ENCODE data around the gene PDZRN4.
A peak's percentile ranks its signal among the peaks of the same experiment; 100 is the strongest.
"Not testable (repeated sequence)": the region's sequence is repeated elsewhere in the genome, so short reads cannot be mapped to it uniquely, and the experiment has no call there.

The PDZRN4 gene

DNA sequence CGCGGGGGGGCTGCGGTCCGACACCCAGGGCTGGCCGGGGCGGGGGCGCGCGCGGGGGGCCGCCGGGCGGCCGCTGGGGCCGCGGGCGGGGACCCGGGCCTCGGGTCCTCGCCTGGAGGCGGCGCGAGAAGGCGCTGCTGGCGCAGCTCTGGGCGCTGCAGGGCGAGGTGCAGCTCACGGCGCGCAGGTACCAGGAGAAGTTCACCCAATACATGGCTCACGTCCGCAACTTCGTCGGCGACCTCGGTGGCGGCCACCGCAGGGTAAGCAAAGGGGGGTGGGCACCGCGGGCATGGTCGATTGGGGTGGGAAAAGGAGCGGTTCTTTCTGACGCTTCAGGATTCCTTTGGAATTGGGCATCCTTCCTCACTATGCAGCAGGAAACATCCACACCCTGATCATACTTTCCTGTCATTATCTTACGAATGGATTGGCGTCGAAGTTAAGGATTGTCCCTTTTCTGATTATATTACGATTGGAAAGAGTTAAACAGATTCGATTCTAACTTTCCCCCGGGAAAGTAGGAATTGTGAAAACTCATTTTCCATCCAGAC is 798 bp downstream of the PDZRN4 start:
- WGBS, 2 experiments (ENCODE audit: insufficient coverage in 2 of 2) = 4 to 16% methylated on average over 4 to 14 of the region's 49 CpGs
- Histone ChIP-seq H3K4me3 (ENCODE audit: extremely low read depth, insufficient read depth, low read length, poor library complexity, severe bottlenecking) (peak overlapping the region; percentile 12), H3K4me1 (ENCODE audit: control insufficient read depth, insufficient read depth, low read length, poor library complexity, severe bottlenecking) (no peaks in the 10 kb centered on the region), H3K27ac (ENCODE audit: low read depth, low read length, severe bottlenecking) (no peak overlapping the region), H3K9me3 (ENCODE audit: control insufficient read depth, low read length) (no peaks in the 10 kb centered on the region), H3K36me3 (ENCODE audit: control insufficient read depth, insufficient read depth, low read length) (no peaks in the 10 kb centered on the region)

DNA sequence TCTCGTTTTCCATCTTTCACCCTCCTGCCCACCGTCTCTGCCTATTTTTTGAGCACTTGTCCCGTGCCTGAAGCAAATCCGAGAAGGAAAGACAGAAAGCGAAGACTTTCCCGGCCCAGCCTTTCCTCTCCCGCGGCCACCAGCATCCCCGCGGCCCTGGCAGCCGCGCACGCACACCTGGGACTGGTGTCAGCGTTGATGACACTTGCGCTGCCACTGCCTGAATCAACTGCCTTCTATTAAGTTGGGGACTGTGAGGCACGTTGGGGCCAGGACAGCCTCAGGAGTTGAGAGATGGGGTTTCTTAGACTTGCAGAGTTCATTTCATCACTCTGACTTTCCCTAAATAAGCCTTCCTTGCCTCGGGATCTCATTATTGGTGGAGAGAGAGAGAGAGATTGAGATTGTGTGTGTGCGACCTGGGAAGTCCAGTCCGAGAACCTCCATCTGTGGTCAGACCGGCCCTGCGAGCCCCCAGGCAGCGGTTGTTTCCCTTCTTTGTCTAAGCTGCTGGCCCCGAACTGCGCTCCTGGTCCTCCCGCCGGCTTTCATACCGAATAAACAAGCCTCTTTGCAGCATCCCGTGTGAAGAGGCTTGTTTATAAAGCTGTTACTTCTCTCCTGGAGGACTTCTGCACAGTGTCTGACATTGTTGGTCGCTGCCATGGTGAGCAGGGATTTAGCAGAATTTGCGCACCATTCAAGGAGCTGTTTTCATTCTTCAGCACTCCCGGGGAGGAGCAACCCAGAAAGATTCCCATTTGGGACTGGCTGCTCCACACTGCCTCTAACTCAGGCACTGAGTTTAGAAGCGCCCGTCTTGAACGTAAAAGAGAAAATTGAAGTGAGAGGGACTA is 1.5 kb downstream of the PDZRN4 start:
- 10 to 11% methylated on average over 13 to 14 of the region's 34 CpGs for WGBS, 2 experiments (ENCODE audit: insufficient coverage in 2 of 2)
- Histone ChIP-seq H3K4me1 (ENCODE audit: control insufficient read depth, insufficient read depth, low read length, poor library complexity, severe bottlenecking) (no peaks in the 10 kb centered on the region), H3K4me3 (ENCODE audit: extremely low read depth, insufficient read depth, low read length, poor library complexity, severe bottlenecking) (no peak overlapping the region), H3K27ac (ENCODE audit: low read depth, low read length, severe bottlenecking) (no peak overlapping the region), H3K9me3 (ENCODE audit: control insufficient read depth, low read length) (no peaks in the 10 kb centered on the region), H3K36me3 (ENCODE audit: control insufficient read depth, insufficient read depth, low read length) (no peaks in the 10 kb centered on the region)

DNA sequence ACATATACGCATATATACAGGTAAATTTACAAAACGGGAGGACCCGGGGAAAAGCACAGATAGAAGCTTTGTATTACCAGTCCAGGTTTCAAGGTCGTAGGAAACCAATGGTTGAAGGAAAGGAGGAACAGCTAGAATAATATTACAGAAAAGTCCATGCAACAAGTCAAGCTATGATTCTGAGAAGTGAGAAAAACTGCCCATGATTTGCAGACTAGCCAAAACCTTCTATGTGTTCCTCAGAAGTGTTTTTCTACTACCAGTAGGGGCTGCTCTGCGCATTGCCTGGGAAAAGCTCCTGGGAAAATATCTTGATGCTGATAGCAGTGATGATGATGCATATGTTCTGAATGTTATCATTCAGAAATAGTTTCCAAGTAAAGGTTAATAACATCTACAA is 2.2 kb downstream of the PDZRN4 start:
- Histone ChIP-seq H3K4me3 (ENCODE audit: extremely low read depth, insufficient read depth, low read length, poor library complexity, severe bottlenecking) (no peak overlapping the region), H3K27ac (ENCODE audit: low read depth, low read length, severe bottlenecking) (no peak overlapping the region), H3K9me3 (ENCODE audit: control insufficient read depth, low read length) (no peaks in the 10 kb centered on the region), H3K36me3 (ENCODE audit: control insufficient read depth, insufficient read depth, low read length) (no peaks in the 10 kb centered on the region), H3K4me1 (ENCODE audit: control insufficient read depth, insufficient read depth, low read length, poor library complexity, severe bottlenecking) (no peaks in the 10 kb centered on the region)
- WGBS, 2 experiments (ENCODE audit: insufficient coverage in 2 of 2) = no CpG with 5 or more reads among the region's 5 CpGs

DNA sequence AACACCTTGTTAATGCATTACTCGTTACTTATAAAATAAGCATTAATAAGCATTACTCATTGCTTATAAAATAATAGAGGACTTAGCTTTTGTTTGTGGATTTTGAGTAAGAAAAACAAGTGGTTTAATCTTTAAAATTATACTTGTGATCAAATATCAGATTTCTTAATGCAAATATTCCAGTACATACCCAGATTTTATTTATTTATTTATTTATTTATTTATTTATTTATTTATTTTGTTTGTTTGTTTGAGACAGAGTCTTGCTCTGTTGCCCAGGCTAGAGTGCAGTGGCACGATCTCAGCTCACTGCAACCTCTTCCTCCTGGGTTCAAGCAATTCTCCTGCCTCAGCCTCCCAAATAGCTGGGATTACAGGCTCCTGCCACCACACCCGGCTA is 3.4 kb downstream of the PDZRN4 start:
- not testable (repeated sequence) for H3K27ac ChIP-seq (ENCODE audit: low read depth, low read length, severe bottlenecking); H3K36me3 ChIP-seq (ENCODE audit: control insufficient read depth, insufficient read depth, low read length); H3K9me3 ChIP-seq (ENCODE audit: control insufficient read depth, low read length); H3K4me3 ChIP-seq (ENCODE audit: extremely low read depth, insufficient read depth, low read length, poor library complexity, severe bottlenecking); H3K4me1 ChIP-seq (ENCODE audit: control insufficient read depth, insufficient read depth, low read length, poor library complexity, severe bottlenecking)
- no CpG with 5 or more reads among the region's 3 CpGs for WGBS, 2 experiments (ENCODE audit: insufficient coverage in 2 of 2)

DNA sequence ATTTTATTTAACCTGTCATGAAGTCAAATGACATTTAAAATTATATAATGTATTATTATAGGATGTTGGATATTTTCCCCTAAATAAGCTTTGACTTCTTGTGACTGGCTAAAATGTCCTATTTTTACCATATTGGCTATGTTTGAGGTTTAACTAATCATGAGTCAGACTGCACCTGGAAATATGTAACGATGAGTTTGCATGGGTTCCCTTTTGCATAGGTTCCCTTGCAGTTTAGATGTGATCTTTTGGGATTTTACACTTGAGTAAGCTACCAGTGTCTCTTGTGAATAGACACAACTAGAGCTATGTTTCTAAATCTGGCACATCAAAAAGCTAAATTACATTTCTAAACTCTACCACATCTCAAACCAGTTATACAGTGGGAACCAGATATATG is 5.2 kb downstream of the PDZRN4 start:
- H3K4me3 ChIP-seq (ENCODE audit: extremely low read depth, insufficient read depth, low read length, poor library complexity, severe bottlenecking) = no peak overlapping the region

DNA sequence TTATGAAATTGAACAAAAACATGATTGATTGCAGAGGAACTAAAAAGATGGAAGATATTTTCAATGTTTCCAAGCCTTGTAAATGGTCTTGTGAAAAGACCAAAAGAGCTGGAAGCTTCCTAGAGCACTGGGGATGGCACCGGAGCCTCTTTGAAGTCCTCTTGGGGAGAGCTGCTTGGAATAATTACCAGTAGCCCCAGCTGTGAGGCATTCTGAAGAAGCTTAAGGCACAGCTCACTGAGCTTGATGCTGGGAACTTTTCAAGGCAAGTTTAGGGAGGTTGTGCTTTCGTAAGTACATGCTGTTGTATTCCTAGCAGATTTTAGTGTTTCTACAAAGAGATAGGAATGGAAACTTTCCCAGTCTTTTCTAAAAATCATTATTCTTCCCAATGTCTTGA is 13.9 kb downstream of the PDZRN4 start:
- Histone ChIP-seq H3K36me3 (ENCODE audit: control insufficient read depth, insufficient read depth, low read length) (no peaks in the 10 kb centered on the region), H3K27ac (ENCODE audit: low read depth, low read length, severe bottlenecking) (no peak overlapping the region), H3K4me3 (ENCODE audit: extremely low read depth, insufficient read depth, low read length, poor library complexity, severe bottlenecking) (no peak overlapping the region), H3K4me1 (ENCODE audit: control insufficient read depth, insufficient read depth, low read length, poor library complexity, severe bottlenecking) (no peaks in the 10 kb centered on the region), H3K9me3 (ENCODE audit: control insufficient read depth, low read length) (no peaks in the 10 kb centered on the region)
- 56 to 71% methylated on average over 1 of the region's 2 CpGs for WGBS, 2 experiments (ENCODE audit: insufficient coverage in 2 of 2)

More for the DNA sequence above, 5.2 kb downstream of the PDZRN4 start:
- Histone ChIP-seq H3K27ac (ENCODE audit: low read depth, low read length, severe bottlenecking) (no peak overlapping the region), H3K36me3 (ENCODE audit: control insufficient read depth, insufficient read depth, low read length) (no peaks in the 10 kb centered on the region), H3K9me3 (ENCODE audit: control insufficient read depth, low read length) (no peaks in the 10 kb centered on the region), H3K4me1 (ENCODE audit: control insufficient read depth, insufficient read depth, low read length, poor library complexity, severe bottlenecking) (no peaks in the 10 kb centered on the region)
- WGBS, 2 experiments (ENCODE audit: insufficient coverage in 2 of 2) = 86% methylated on average over 1 of the region's 1 CpG

DNA sequence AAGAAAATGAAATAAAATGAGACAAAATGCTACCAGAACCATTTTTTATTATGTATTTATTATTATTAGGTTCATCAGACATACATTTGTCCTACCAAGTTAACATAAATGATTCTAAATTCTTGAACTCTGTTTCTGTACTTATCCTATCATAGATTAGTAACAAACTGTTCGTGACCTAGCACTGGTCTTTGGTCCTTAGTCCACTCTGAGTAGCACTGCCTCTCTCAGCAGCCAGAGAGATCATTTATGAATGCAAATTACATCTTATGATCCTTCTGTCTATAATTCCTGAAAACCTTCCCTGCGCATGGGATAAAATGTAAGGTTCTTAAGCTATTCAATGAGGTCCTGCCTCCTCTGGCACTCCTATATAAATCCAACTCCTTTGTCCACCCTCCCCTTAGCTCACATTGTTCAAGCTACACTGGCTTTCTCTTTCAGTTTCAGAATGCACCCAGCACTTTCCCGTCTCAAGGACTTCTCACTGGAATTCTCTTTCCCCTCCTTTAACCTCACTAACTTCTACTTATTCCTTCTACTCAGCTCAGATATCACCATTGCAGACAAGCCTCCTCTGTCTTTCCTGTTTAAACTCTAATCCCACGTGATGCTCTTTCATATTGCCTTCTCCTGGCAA is 17.1 kb downstream of the PDZRN4 start:
- Histone ChIP-seq H3K4me1 (ENCODE audit: control insufficient read depth, insufficient read depth, low read length, poor library complexity, severe bottlenecking) (no peaks in the 10 kb centered on the region), H3K9me3 (ENCODE audit: control insufficient read depth, low read length) (no peaks in the 10 kb centered on the region), H3K4me3 (ENCODE audit: extremely low read depth, insufficient read depth, low read length, poor library complexity, severe bottlenecking) (no peak overlapping the region), H3K27ac (ENCODE audit: low read depth, low read length, severe bottlenecking) (no peak overlapping the region), H3K36me3 (ENCODE audit: control insufficient read depth, insufficient read depth, low read length) (no peaks in the 10 kb centered on the region)
- WGBS, 2 experiments (ENCODE audit: insufficient coverage in 2 of 2) = 78 to 80% methylated on average over 2 to 3 of the region's 4 CpGs

DNA sequence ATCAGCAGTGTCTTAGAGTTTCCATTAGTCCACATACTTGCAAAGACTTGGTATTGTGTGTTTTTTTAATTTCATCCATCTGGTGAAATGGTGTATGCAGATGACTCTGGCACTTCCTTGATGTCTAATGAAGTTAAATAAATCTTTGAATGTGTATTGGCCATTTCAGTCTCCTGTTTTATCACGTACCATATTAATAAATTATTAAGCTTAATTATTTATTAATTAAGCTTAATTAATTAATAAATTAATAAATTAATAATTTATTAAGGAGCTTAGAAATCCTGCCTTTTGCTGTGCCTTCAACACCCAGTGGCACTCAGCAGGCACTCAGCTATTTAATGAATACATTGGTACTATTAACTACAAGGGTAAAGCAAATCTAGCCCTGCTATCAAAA is 18.2 kb downstream of the PDZRN4 start:
- Histone ChIP-seq H3K4me3 (ENCODE audit: extremely low read depth, insufficient read depth, low read length, poor library complexity, severe bottlenecking) (no peak overlapping the region), H3K27ac (ENCODE audit: low read depth, low read length, severe bottlenecking) (no peak overlapping the region), H3K4me1 (ENCODE audit: control insufficient read depth, insufficient read depth, low read length, poor library complexity, severe bottlenecking) (no peaks in the 10 kb centered on the region), H3K36me3 (ENCODE audit: control insufficient read depth, insufficient read depth, low read length) (no peaks in the 10 kb centered on the region), H3K9me3 (ENCODE audit: control insufficient read depth, low read length) (no peaks in the 10 kb centered on the region)
- no CpG with 5 or more reads among the region's 1 CpG for WGBS, 2 experiments (ENCODE audit: insufficient coverage in 2 of 2)

DNA sequence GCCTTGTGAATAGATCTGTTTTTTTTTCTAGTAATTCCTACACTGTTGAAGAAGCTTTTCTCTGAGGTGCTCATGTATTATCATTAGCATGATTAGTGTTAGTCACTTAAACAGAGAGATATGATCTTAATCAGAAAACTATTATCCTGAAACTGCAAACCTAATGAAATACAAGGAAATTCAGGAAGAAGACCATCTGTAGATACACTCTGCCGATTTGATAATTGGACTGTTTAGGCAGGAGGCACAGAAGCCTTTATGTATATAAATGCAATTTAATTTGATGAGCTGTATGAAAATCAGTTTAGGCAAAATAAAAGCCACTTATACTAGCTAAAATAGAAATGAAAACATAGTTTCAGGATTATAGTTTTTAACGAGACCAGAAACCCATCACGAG is 23.3 kb downstream of the PDZRN4 start:
- Histone ChIP-seq H3K9me3 (ENCODE audit: control insufficient read depth, low read length) (no peaks in the 10 kb centered on the region), H3K4me3 (ENCODE audit: extremely low read depth, insufficient read depth, low read length, poor library complexity, severe bottlenecking) (no peak overlapping the region), H3K36me3 (ENCODE audit: control insufficient read depth, insufficient read depth, low read length) (no peaks in the 10 kb centered on the region), H3K27ac (ENCODE audit: low read depth, low read length, severe bottlenecking) (no peak overlapping the region), H3K4me1 (ENCODE audit: control insufficient read depth, insufficient read depth, low read length, poor library complexity, severe bottlenecking) (no peaks in the 10 kb centered on the region)
- no CpG with 5 or more reads among the region's 3 CpGs for WGBS, 2 experiments (ENCODE audit: insufficient coverage in 2 of 2)

DNA sequence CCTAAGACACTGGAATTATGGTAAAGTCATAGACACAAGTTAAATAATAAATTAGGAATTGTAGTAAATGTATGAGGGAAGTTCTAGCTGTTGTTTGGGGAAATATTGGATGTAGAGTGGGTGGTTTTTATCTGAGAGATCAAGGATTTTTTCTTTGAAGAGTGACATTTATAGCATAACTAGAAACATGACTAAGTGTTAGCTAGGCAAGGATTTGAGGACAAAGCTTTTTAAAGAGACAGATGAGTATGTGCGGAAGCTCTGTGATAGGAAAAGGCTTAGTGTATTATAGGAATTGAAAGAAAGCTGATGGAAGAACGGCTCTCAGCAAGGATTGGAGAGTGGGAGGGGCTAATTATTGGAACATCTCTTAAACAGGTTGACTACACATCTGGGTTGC is 24.5 kb downstream of the PDZRN4 start:
- no peaks in the 10 kb centered on the region for H3K9me3 ChIP-seq (ENCODE audit: control insufficient read depth, low read length)
- 33 to 62% methylated on average over 1 to 2 of the region's 2 CpGs for WGBS, 2 experiments (ENCODE audit: insufficient coverage in 2 of 2)

DNA sequence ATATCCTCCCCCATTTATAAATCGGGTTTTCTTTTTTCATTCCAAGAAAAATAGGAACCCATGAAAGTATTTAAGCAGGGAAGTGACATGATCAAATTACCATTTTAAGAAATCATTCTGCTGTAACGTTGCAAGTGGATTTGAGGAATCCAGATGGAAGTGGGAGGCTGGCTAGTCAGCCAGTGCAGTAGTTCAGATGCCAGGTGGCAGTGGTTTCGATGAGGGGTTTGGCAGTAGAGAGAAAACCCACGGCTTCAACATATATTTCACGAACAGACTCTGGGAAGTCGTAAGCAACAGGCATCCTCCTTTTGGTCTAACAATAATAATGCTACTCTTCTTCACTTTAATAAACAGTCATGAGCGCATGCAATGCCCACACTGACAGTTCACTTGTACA is 25.0 kb downstream of the PDZRN4 start:
- Histone ChIP-seq H3K9me3 (ENCODE audit: control insufficient read depth, low read length) (no peaks in the 10 kb centered on the region), H3K4me1 (ENCODE audit: control insufficient read depth, insufficient read depth, low read length, poor library complexity, severe bottlenecking) (no peaks in the 10 kb centered on the region), H3K36me3 (ENCODE audit: control insufficient read depth, insufficient read depth, low read length) (no peaks in the 10 kb centered on the region), H3K27ac (ENCODE audit: low read depth, low read length, severe bottlenecking) (no peak overlapping the region), H3K4me3 (ENCODE audit: extremely low read depth, insufficient read depth, low read length, poor library complexity, severe bottlenecking) (no peak overlapping the region)
- WGBS, 2 experiments (ENCODE audit: insufficient coverage in 2 of 2) = 76 to 89% methylated on average over 2 to 4 of the region's 7 CpGs

More for the DNA sequence above, 24.5 kb downstream of the PDZRN4 start:
- Histone ChIP-seq H3K27ac (ENCODE audit: low read depth, low read length, severe bottlenecking) (no peak overlapping the region), H3K36me3 (ENCODE audit: control insufficient read depth, insufficient read depth, low read length) (no peaks in the 10 kb centered on the region), H3K4me3 (ENCODE audit: extremely low read depth, insufficient read depth, low read length, poor library complexity, severe bottlenecking) (no peak overlapping the region), H3K4me1 (ENCODE audit: control insufficient read depth, insufficient read depth, low read length, poor library complexity, severe bottlenecking) (no peaks in the 10 kb centered on the region)

Measured in mesodermal cell (in vitro differentiated cells).